GM19351 (cell line): Measurements from ENCODE around the gene DOCK9.

Experiments
- ATAC-seq: cut with Tn5 transposase; IDR thresholded peaks from one replicate; pipeline ENCODE4 v1.9.1; 2021; ENCODE audit warnings: mild to moderate bottlenecking, moderate library complexity; ENCODE audit not compliant: unreplicated experiment

DOCK9 gene

GRCh38 chr13:98802559-98802958, 175.3 kb downstream of the DOCK9 start:
- no peak for ATAC-seq

GRCh38 chr13:98801626-98802418, 176.0 kb downstream of the DOCK9 start:
- ATAC-seq: no peak

GRCh38 chr13:98800078-98800477, 177.8 kb downstream of the DOCK9 start:
- ATAC-seq: no peak

GRCh38 chr13:98798849-98799645, 178.8 kb downstream of the DOCK9 start:
- ATAC-seq: no peak

GRCh38 chr13:98797456-98797855, 180.4 kb downstream of the DOCK9 start:
- no peak for ATAC-seq

- ATAC-seq: no peak
Observed at GRCh38 chr13:98796798-98797197, 181.1 kb downstream of the DOCK9 start.

- no peak for ATAC-seq
Observed at GRCh38 chr13:98796191-98796590, 181.7 kb downstream of the DOCK9 start.

- ATAC-seq: no peak
Observed at GRCh38 chr13:98795220-98795619, 182.6 kb downstream of the DOCK9 start.

- ATAC-seq: no peak
Observed at GRCh38 chr13:98794498-98794897, 183.4 kb downstream of the DOCK9 start.

- ATAC-seq: no peak
Observed at GRCh38 chr13:98792785-98793495, 184.9 kb downstream of the DOCK9 start.

- no peak for ATAC-seq
Observed at GRCh38 chr13:98792321-98792720, 185.5 kb downstream of the DOCK9 start.

- ATAC-seq: no peak
Observed at GRCh38 chr13:98791611-98792010, 186.3 kb downstream of the DOCK9 start.

GRCh38 chr13:98787996-98788395, 189.9 kb downstream of the DOCK9 start:
- ATAC-seq: no peak

- no peak for ATAC-seq
Observed at GRCh38 chr13:98787173-98787572, 190.7 kb downstream of the DOCK9 start.

- no peak for ATAC-seq
Observed at GRCh38 chr13:98786023-98786422, 191.8 kb downstream of the DOCK9 start.

GRCh38 chr13:98785405-98785804, 192.5 kb downstream of the DOCK9 start:
- ATAC-seq: no peak

GRCh38 chr13:98784666-98785065, 193.2 kb downstream of the DOCK9 start:
- no peak for ATAC-seq

- ATAC-seq: no peak
Observed at GRCh38 chr13:98783856-98784478, 193.9 kb downstream of the DOCK9 start.

- no peak for ATAC-seq
Observed at GRCh38 chr13:98782654-98783053, 195.2 kb downstream of the DOCK9 start.

GRCh38 chr13:98781905-98782304, 196.0 kb downstream of the DOCK9 start:
- ATAC-seq: no peak

- ATAC-seq: no peak
Observed at GRCh38 chr13:98781470-98781869, 196.4 kb downstream of the DOCK9 start.
